Endothelial cell of umbilical vein (primary cell): ENCODE data around the gene RHOBTB1. TPM values are rescaled to one million over a fixed set of nuclear protein-coding genes. Genes with fewer than 3 reads are reported as not detected.

Experiments
- BruUV-seq: library from RNA; stranded (reverse); fragments of 400-500 nt; replicated peaks from 2 replicates; lab custom pipeline; 2021; lab: Mats Ljungman, UMichigan
- CTCF ChIA-PET: fragments of 300-600, 350-600 bp; sonication (Branson Sonifier 250); formaldehyde crosslinking; loops from one replicate; lab custom pipeline; 2021; ENCODE audit warnings: antibody characterized with exemption, inconsistent platforms; lab: Charles Lee
- POLR2A ChIA-PET: fragments of 300-600, 350-600 bp; sonication (Branson Sonifier 250); formaldehyde crosslinking; loops from one replicate; lab custom pipeline; 2021; ENCODE audit warnings: antibody characterized with exemption, inconsistent platforms; lab: Charles Lee
- DNase-seq: peaks from one replicate; pipeline ENCODE4 v3.0.0-alpha.2; 2011; ENCODE audit warnings: low read depth, low spot score
- FAIRE-seq: peaks from 2 replicates; lab custom pipeline; 2011; peaks lifted over from hg19 to GRCh38; lab: Jason Lieb, UNC
- H2AFZ ChIP-seq: 2 replicates; pipeline ENCODE4 v1.6.0; 2012; ENCODE audit warnings: low read depth, low read length, control low read depth, inconsistent platforms
- H3K27ac ChIP-seq: 2 replicates; pipeline ENCODE4 v1.5.1; 2011; ENCODE audit warnings: low read depth, mild to moderate bottlenecking, control low read depth, low read length, moderate library complexity; ENCODE audit not compliant: insufficient read depth
- H3K27me3 ChIP-seq, 2 experiments: 2 replicates each; pipeline versions ENCODE4 v1.6.0 to v1.6.1; 2011; ENCODE audit warnings: low read length in 2 of 2, mixed read lengths in 1 of 2; ENCODE audit not compliant: control insufficient read depth in 2 of 2, insufficient read depth in 2 of 2
- H3K36me3 ChIP-seq, 2 experiments: 2 replicates in 1 of 2; 3 replicates in 1 of 2; pipeline ENCODE4 v1.5.1; 2011; ENCODE audit warnings: low read length in 2 of 2, mild to moderate bottlenecking in 1 of 2, moderate library complexity in 1 of 2; ENCODE audit not compliant: control insufficient read depth in 2 of 2, insufficient read depth in 2 of 2; ENCODE audit errors: extremely low read depth in 1 of 2
- H3K4me1 ChIP-seq: 3 replicates; pipeline ENCODE4 v1.5.1; 2011; ENCODE audit warnings: mild to moderate bottlenecking, low read length; ENCODE audit not compliant: control insufficient read depth, insufficient read depth; ENCODE audit errors: extremely low read depth
- H3K4me2 ChIP-seq: 2 replicates; pipeline ENCODE4 v1.6.1; 2011; ENCODE audit warnings: low read length, control low read depth, mixed read lengths; ENCODE audit not compliant: insufficient read depth
- H3K4me3 ChIP-seq, 3 experiments: fragments of 200-600 bp in 1 of 3; sonication (generic), shearing (Covaris generic) in 1 of 3; replicated peaks in 1 of 3; 2 replicates each; pipeline ENCODE4 v1.5.1; 2011 to 2016; ENCODE audit warnings: control low read depth in 3 of 3, low read length in 3 of 3, mild to moderate bottlenecking in 2 of 3, inconsistent platforms in 1 of 3, low read depth in 1 of 3, moderate library complexity in 1 of 3; ENCODE audit not compliant: insufficient read depth in 1 of 3
- H3K79me2 ChIP-seq: 2 replicates; pipeline ENCODE4 v1.6.0; 2012; ENCODE audit warnings: low read length, inconsistent platforms; ENCODE audit not compliant: control insufficient read depth, insufficient read depth
- H3K9ac ChIP-seq: replicated peaks from 2 replicates; pipeline ENCODE3; 2011; ENCODE audit warnings: low read length, control low read depth; ENCODE audit not compliant: insufficient read depth; ENCODE audit errors: extremely low read depth
- H3K9me1 ChIP-seq: replicated peaks from 3 replicates; pipeline ENCODE4 v1.6.0; 2011; ENCODE audit warnings: mild to moderate bottlenecking, low read length; ENCODE audit not compliant: control insufficient read depth, insufficient read depth; ENCODE audit errors: extremely low read depth
- H3K9me3 ChIP-seq: replicated peaks from 2 replicates; pipeline ENCODE4 v1.5.1; 2012; ENCODE audit warnings: low read length, inconsistent platforms; ENCODE audit not compliant: control insufficient read depth, insufficient read depth
- H4K20me1 ChIP-seq: replicated peaks from 2 replicates; pipeline ENCODE3; 2011; ENCODE audit warnings: mild to moderate bottlenecking, low read length; ENCODE audit not compliant: control insufficient read depth, insufficient read depth; ENCODE audit errors: extremely low read depth
- FOS ChIP-seq: IDR thresholded peaks from 2 replicates; pipeline ENCODE4 v1.6.1; 2011; ENCODE audit warnings: mild to moderate bottlenecking, low read length, moderate library complexity, borderline replicate concordance; ENCODE audit not compliant: insufficient read depth
- GATA2 ChIP-seq: IDR thresholded peaks from 2 replicates; pipeline ENCODE4 v1.7.0; 2011; ENCODE audit warnings: low read depth, mild to moderate bottlenecking, moderate library complexity, mixed read lengths, low read length; ENCODE audit not compliant: insufficient read length, insufficient read depth
- JUN ChIP-seq: IDR thresholded peaks from 2 replicates; pipeline ENCODE4 v1.6.1; 2011; ENCODE audit warnings: borderline replicate concordance, low read depth; ENCODE audit not compliant: insufficient read length, insufficient read depth
- MYC ChIP-seq: IDR thresholded peaks from one replicate; pipeline ENCODE4 v1.6.1; 2011; ENCODE audit warnings: mild to moderate bottlenecking, low read depth, low read length
- dilution Hi-C: fragments of 300-500 bp; cut with MboI; formaldehyde crosslinking; loops from one replicate; pipeline ENCODE4 v1.15.0; 2019; ENCODE audit warnings: low sequenced_read_pairs; ENCODE audit not compliant: extremely low pct_ligation_motif_present
- intact Hi-C: fragments of 100-400 bp; cut with micrococcal nuclease; formaldehyde crosslinking; loops from one replicate; pipeline ENCODE4 v1.10.0; 2022
- polyA plus RNA-seq, 4 experiments: library from polyadenylated mRNA; depleted of rRNA in 3 of 4; stranded (reverse) in 3 of 4; unstranded in 1 of 4; fragments of >200 nt; gene quantifications; 2 replicates each; pipeline versions ENCODE4 v1.2.1 to v1.2.3, GENCODE V29; 2011 to 2012; ENCODE audit warnings: missing spikeins in 1 of 4
- total RNA-seq: library from RNA; stranded (reverse); gene quantifications from 2 replicates; pipeline ENCODE4 v1.2.3, GENCODE V29; 2021
- TF ChIP-seq, protein P1 (sequence below): IDR thresholded peaks from 2 replicates; pipeline ENCODE4 v1.6.1; 2011; ENCODE audit not compliant: insufficient read depth, insufficient read length

The RHOBTB1 gene
- total and polyA plus RNA-seq, 2 donors (not counting 3 experiments of a cell fraction or from before 2014, with no cell fraction given) = 21.2 to 31.0 TPM

DNA sequence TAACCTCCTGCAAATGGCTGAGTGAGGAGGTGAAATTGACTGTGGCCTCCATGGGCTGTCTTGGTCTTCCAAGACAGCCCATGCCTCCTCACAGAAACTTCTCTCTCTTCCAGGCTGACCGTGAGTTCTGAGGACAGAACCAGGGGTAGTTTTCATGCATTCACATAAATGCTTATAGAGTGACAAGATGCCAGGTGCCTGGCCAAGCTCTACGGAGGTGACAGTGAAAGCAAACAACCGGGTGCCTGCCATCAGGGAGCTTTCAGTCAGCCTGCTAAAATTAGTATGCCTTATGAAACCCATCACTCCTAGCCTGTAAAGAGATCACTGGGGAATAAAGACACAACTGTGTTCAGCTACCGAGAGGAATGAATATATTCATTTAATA, 919 bp upstream of the RHOBTB1 start:
- ChIA-PET CTCF (interaction anchor here (0.8 to 1.4 kb wide), 5 partner anchors 12 to 124 kb away, joined by 3 to 5 read pairs (median 4); no protein-coding TSS in a partner anchor), POLR2A (interaction anchor here (0.6 to 1.0 kb wide), 3 partner anchors 34 to 687 kb away, joined by 3 to 4 read pairs (median 3); no protein-coding TSS in a partner anchor)
- BruUV-seq = no TSS peak
- TF ChIP-seq MYC = no peak
- TF ChIP-seq FOS = no peak
- no peak for TF ChIP-seq GATA2
- TF ChIP-seq, protein P1, sequence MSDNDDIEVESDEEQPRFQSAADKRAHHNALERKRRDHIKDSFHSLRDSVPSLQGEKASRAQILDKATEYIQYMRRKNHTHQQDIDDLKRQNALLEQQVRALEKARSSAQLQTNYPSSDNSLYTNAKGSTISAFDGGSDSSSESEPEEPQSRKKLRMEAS = no peak
- no peak for TF ChIP-seq JUN
- H3K4me3 ChIP-seq = peak overlapping the region in 2 of 3 experiments; percentile 74 to 86
- peaks cover 7% of the 10 kb centered on the region for H3K79me2 ChIP-seq
- no peaks in the 10 kb centered on the region for H3K36me3 ChIP-seq
- no peaks in the 10 kb centered on the region for H4K20me1 ChIP-seq
- dilution Hi-C loops = no loop called here
- no peaks in the 10 kb centered on the region for H3K27me3 ChIP-seq
- peak overlapping the region; percentile 90 for H2AFZ ChIP-seq
- no peak for DNase-seq
- peaks cover 18% of the 10 kb centered on the region for H3K4me1 ChIP-seq
- peak overlapping the region; percentile 88 for H3K4me2 ChIP-seq
- FAIRE-seq = no peak
- H3K9me1 ChIP-seq = no peaks in the 10 kb centered on the region
- no peaks in the 10 kb centered on the region for H3K9me3 ChIP-seq
- intact Hi-C loops = loop anchor here (1.0 to 5.0 kb wide), 7 partner anchors 19 to 1872 kb away; partner anchors contain the start of gene EGR2
- H3K27ac ChIP-seq = peak overlapping the region; percentile 98
- peak overlapping the region; percentile 98 for H3K9ac ChIP-seq
